Activated naive CD4-positive, alpha-beta T cell treated with anti-CD3 and anti-CD28 coated beads, Interleukin-2, amount 50 U/mL, for 24 hours (primary cell): ENCODE measurements around the gene PARP16.
"Not testable (repeated sequence)": the region's sequence is repeated elsewhere in the genome, so short reads cannot be mapped to it uniquely, and the experiment has no call there.

ENCODE experiments used
- H3K27ac Mint-ChIP-seq: one replicate; pipeline ENCODE4 v1.8.0; 2021; ENCODE audit warnings: mild to moderate bottlenecking, mixed read lengths
- H3K27me3 Mint-ChIP-seq: one replicate; pipeline ENCODE4 v1.8.0; 2021; ENCODE audit warnings: mixed read lengths
- H3K36me3 Mint-ChIP-seq: one replicate; pipeline ENCODE4 v1.8.0; 2021; ENCODE audit warnings: mixed read lengths
- H3K4me1 Mint-ChIP-seq: one replicate; pipeline ENCODE4 v1.8.0; 2021; ENCODE audit warnings: mixed read lengths
- H3K4me3 Mint-ChIP-seq: one replicate; pipeline ENCODE4 v1.8.0; 2021; ENCODE audit warnings: mild to moderate bottlenecking, mixed read lengths
- H3K9me3 Mint-ChIP-seq: one replicate; pipeline ENCODE4 v1.8.0; 2021; ENCODE audit warnings: mixed read lengths

The PARP16 gene

GRCh38 chr15:65300924-65301441 lies 14.3 kb upstream of the PARP16 start:
- Mint-ChIP-seq H3K27me3 (no peaks in the 10 kb centered on the region), H3K27ac (no peak overlapping the region), H3K36me3 (no peaks in the 10 kb centered on the region), H3K9me3 (no peaks in the 10 kb centered on the region), H3K4me3 (no peak overlapping the region), H3K4me1 (peaks cover 52% of the 10 kb centered on the region)

GRCh38 chr15:65298731-65299130 lies 12.0 kb upstream of the PARP16 start:
- Mint-ChIP-seq H3K27ac (peak overlapping the region; percentile 86), H3K4me1 (peaks cover 42% of the 10 kb centered on the region), H3K27me3 (no peaks in the 10 kb centered on the region), H3K4me3 (peak overlapping the region; percentile 92), H3K9me3 (no peaks in the 10 kb centered on the region), H3K36me3 (no peaks in the 10 kb centered on the region)

GRCh38 chr15:65292938-65293518 lies 6.3 kb upstream of the PARP16 start:
- Mint-ChIP-seq H3K4me1 (peaks cover 17% of the 10 kb centered on the region), H3K27ac (no peak overlapping the region), H3K9me3 (no peaks in the 10 kb centered on the region), H3K36me3 (no peaks in the 10 kb centered on the region), H3K4me3 (no peak overlapping the region), H3K27me3 (no peaks in the 10 kb centered on the region)

- Mint-ChIP-seq H3K4me1 (peaks cover 18% of the 10 kb centered on the region), H3K9me3 (no peaks in the 10 kb centered on the region), H3K36me3 (no peaks in the 10 kb centered on the region), H3K27ac (no peak overlapping the region), H3K27me3 (no peaks in the 10 kb centered on the region), H3K4me3 (no peak overlapping the region)
Measured at GRCh38 chr15:65290228-65290627, 3.5 kb upstream of the PARP16 start.

GRCh38 chr15:65289261-65289854 lies 2.7 kb upstream of the PARP16 start:
- no peaks in the 10 kb centered on the region for H3K36me3 Mint-ChIP-seq
- H3K27ac Mint-ChIP-seq: no peak overlapping the region
- no peaks in the 10 kb centered on the region for H3K9me3 Mint-ChIP-seq
- peaks cover 18% of the 10 kb centered on the region for H3K4me1 Mint-ChIP-seq
- no peak overlapping the region for H3K4me3 Mint-ChIP-seq
- no peaks in the 10 kb centered on the region for H3K27me3 Mint-ChIP-seq

GRCh38 chr15:65287520-65287855 lies 805 bp upstream of the PARP16 start:
- Mint-ChIP-seq H3K27me3 (no peaks in the 10 kb centered on the region), H3K36me3 (no peaks in the 10 kb centered on the region), H3K9me3 (no peaks in the 10 kb centered on the region), H3K4me1 (peaks cover 28% of the 10 kb centered on the region), H3K4me3 (peak overlapping the region; percentile 80), H3K27ac (peak overlapping the region; percentile 32)

- Mint-ChIP-seq H3K4me3 (peak overlapping the region; percentile 80), H3K9me3 (no peaks in the 10 kb centered on the region), H3K4me1 (peaks cover 33% of the 10 kb centered on the region), H3K27ac (peak overlapping the region; percentile 83), H3K36me3 (no peaks in the 10 kb centered on the region), H3K27me3 (no peaks in the 10 kb centered on the region)
Measured at GRCh38 chr15:65286069-65286703, 497 bp downstream of the PARP16 start.

GRCh38 chr15:65285291-65286068 lies 1.2 kb downstream of the PARP16 start:
- Mint-ChIP-seq H3K36me3 (peaks cover under 1% of the 10 kb centered on the region), H3K9me3 (no peaks in the 10 kb centered on the region), H3K4me3 (peak overlapping the region; percentile 80), H3K27ac (peak overlapping the region; percentile 83), H3K27me3 (no peaks in the 10 kb centered on the region), H3K4me1 (peaks cover 35% of the 10 kb centered on the region)

- Mint-ChIP-seq H3K27ac (peak overlapping the region; percentile 64), H3K4me3 (no peak overlapping the region), H3K9me3 (no peaks in the 10 kb centered on the region), H3K4me1 (peaks cover 70% of the 10 kb centered on the region), H3K36me3 (peaks cover 5% of the 10 kb centered on the region), H3K27me3 (no peaks in the 10 kb centered on the region)
Measured at GRCh38 chr15:65278480-65278879, 8.2 kb downstream of the PARP16 start.

GRCh38 chr15:65277015-65277414 lies 9.7 kb downstream of the PARP16 start:
- Mint-ChIP-seq H3K27me3 (no peaks in the 10 kb centered on the region), H3K36me3 (peaks cover 5% of the 10 kb centered on the region), H3K4me3 (no peak overlapping the region), H3K4me1 (peaks cover 62% of the 10 kb centered on the region), H3K9me3 (no peaks in the 10 kb centered on the region), H3K27ac (peak overlapping the region; percentile 53)

- peaks cover 66% of the 10 kb centered on the region for H3K4me1 Mint-ChIP-seq
- peak overlapping the region; percentile 61 for H3K4me3 Mint-ChIP-seq
- H3K9me3 Mint-ChIP-seq: no peaks in the 10 kb centered on the region
- H3K27ac Mint-ChIP-seq: peak overlapping the region; percentile 90
- peaks cover 5% of the 10 kb centered on the region for H3K36me3 Mint-ChIP-seq
- no peaks in the 10 kb centered on the region for H3K27me3 Mint-ChIP-seq
Measured at GRCh38 chr15:65275728-65276126, 11.0 kb downstream of the PARP16 start.

- peaks cover 61% of the 10 kb centered on the region for H3K4me1 Mint-ChIP-seq
Measured at GRCh38 chr15:65275104-65275727, 11.5 kb downstream of the PARP16 start.

GRCh38 chr15:65270811-65271545 lies 15.7 kb downstream of the PARP16 start:
- not testable (repeated sequence) for H3K9me3 Mint-ChIP-seq, H3K27me3 Mint-ChIP-seq, H3K4me3 Mint-ChIP-seq, H3K36me3 Mint-ChIP-seq, H3K27ac Mint-ChIP-seq
- peaks cover 26% of the 10 kb centered on the region for H3K4me1 Mint-ChIP-seq

More at GRCh38 chr15:65275104-65275727, 11.5 kb downstream of the PARP16 start:
- no peaks in the 10 kb centered on the region for H3K27me3 Mint-ChIP-seq
- H3K36me3 Mint-ChIP-seq: peaks cover 3% of the 10 kb centered on the region
- H3K9me3 Mint-ChIP-seq: no peaks in the 10 kb centered on the region
- H3K4me3 Mint-ChIP-seq: peak overlapping the region; percentile 61
- H3K27ac Mint-ChIP-seq: peak overlapping the region; percentile 90

GRCh38 chr15:65268411-65268810 lies 18.3 kb downstream of the PARP16 start:
- no peaks in the 10 kb centered on the region for H3K27me3 Mint-ChIP-seq
- H3K4me3 Mint-ChIP-seq: no peak overlapping the region
- H3K4me1 Mint-ChIP-seq: peaks cover 8% of the 10 kb centered on the region
- H3K27ac Mint-ChIP-seq: no peak overlapping the region
- H3K9me3 Mint-ChIP-seq: no peaks in the 10 kb centered on the region
- H3K36me3 Mint-ChIP-seq: peaks cover 6% of the 10 kb centered on the region

- H3K36me3 Mint-ChIP-seq: peaks cover 6% of the 10 kb centered on the region
- no peak overlapping the region for H3K4me3 Mint-ChIP-seq
- H3K27me3 Mint-ChIP-seq: no peaks in the 10 kb centered on the region
- peaks cover under 1% of the 10 kb centered on the region for H3K4me1 Mint-ChIP-seq
- no peak overlapping the region for H3K27ac Mint-ChIP-seq
- H3K9me3 Mint-ChIP-seq: no peaks in the 10 kb centered on the region
Measured at GRCh38 chr15:65266469-65266868, 20.2 kb downstream of the PARP16 start.
